GM12872 (cell line): ENCODE measurements around the gene KIF26B.

Source experiments
- CTCF ChIP-seq: IDR thresholded peaks from 3 replicates; pipeline ENCODE4 v1.5.1; 2011; ENCODE audit warnings: low read depth, mild to moderate bottlenecking, low read length, moderate library complexity; ENCODE audit not compliant: insufficient read depth

Gene KIF26B

GRCh38 chr1:245332085-245332484 lies 177.3 kb downstream of the KIF26B start:
- TF ChIP-seq CTCF, result no peak

DNA sequence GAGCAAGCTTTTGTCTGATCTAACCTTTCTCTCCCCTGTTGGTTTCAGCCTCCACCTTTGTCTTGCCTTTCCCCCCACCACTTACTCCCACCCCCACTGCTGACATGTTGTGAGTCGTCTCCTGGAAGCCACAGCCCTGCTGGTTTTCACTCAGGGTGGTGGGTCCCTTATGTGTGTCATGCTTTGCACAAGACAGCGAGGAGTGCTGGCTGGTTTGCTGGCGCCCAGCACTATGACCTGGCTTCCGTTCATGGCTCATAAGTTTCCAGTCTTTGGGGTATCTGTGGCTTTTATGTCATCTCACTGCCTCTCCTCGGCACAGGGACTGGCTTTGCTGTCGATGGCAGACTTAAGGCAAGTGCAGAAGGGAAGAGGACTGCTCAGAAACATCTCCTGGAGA lies 177.7 kb downstream of the KIF26B start:
- no peak for TF ChIP-seq CTCF

DNA sequence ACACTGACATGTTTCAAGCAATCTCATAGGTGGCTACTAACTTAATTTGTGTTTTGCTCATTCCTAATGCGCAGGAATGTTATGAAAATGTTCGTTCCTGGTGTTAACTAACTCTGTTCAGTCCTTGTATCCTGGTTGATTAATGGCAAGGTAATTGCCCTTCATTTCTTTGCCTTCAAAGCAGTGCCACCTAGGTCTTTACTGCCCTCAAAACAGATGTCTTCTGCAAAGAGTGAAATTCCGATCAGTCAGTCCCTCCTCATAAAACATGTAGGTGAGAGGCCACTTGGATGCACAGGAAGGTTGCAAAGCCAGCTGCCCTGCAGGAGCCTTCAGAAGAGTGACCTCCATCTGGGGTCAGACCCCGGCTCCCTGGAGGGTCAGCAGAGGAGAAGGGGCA lies 179.4 kb downstream of the KIF26B start:
- no peak for TF ChIP-seq CTCF

GRCh38 chr1:245334827-245335490 lies 180.2 kb downstream of the KIF26B start:
- TF ChIP-seq CTCF, result no peak

DNA sequence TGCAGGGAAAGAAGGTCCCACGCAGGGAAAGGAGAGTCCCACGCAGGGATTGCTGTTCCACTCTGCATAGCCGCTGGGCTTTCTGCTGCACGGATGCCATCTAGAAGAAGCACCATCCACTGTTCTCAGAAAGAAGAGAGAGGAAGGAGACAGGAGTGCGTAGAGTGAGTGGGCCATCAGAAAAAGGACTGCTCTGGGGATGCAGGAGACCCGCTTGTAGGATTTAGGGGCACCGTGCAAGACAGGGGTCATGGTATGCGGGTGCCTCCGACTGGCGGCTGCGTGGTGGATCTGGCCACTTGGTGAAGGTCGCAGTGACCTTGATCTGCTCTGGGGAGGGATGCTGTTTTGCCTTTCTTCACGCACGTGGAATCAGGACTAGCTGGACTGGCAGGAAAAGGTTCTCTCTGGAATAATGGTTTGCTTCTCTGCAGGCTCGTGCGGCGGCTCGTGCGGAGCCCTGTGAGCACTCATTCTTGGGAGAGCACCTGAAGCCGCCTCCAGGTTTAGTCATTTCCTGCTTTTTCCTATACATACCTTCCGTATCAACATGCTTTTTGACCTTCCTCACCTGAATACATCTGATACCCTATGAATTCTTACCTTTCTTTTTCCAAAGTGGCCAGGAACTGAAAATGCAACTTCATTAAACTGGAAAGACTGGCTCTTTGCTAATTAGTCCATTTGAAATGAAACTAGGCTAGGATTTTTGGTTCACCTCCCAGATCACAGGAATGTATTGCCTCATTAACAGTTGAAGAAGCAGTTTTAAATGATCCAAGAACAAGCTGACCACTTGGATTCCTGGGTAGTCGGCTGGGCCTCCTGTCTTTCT lies 181.6 kb downstream of the KIF26B start:
- no peak for TF ChIP-seq CTCF

DNA sequence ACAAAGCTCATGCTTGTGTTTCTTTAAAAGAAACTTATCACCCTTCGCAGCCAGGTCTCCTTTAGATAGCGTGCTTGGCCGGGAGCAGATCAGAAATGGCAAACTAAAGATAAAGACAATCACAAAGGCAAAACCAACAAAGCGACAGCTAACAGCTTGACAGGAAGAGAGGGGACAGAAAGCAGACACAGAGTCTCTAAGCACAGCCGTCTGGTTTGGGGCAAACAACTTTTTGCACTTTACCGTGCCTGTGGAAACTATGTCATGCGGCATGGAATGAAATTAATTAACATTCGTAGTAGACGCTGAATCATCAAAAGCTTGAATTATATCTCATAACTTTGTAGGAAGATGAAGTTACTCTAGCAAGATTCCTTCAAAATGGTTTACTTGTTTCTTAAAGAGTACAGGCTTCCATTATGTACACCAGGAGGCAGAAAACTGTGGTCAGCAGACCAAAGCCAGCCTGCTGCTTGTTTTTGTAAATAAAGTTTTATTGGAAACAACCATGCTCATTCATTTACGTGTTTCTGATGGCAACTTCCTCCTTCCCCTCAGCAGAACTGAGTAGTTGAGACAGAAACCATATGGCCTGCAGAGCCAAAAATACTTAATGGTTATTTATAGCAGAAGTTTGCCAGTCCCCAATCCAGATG lies 183.2 kb downstream of the KIF26B start:
- TF ChIP-seq CTCF, result no peak

DNA sequence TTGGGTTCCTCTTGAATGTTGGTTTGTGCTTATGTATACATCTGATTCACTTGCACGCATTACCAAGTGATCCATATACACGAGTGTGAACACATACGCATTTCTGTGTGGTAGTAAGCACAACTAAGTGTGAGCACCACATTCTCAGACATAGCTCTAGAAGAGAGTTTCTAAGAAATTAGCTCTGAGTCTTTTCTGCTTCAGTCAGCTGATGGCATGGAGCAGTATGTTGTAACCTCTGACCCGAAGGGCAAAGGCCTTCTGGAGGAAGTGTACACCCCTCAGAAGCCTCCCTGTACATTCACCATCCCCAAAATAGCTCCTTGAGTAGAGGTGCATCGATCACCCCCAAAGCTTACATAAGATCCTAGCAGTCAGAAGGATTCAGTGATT lies 183.7 kb downstream of the KIF26B start:
- no peak for TF ChIP-seq CTCF
